Lower lobe of right lung (tissue), 2 donors: ENCODE measurements around the gene CNR2. TPM values are rescaled to one million over a fixed set of nuclear protein-coding genes. Genes with fewer than 3 reads are reported as not detected.

ENCODE experiments used
- ATAC-seq, 2 donors: fragments of 200-7000 bp; cut with Tn5 transposase; one replicate each; pipeline ENCODE4 v1.9.1; 2020 to 2022; ENCODE audit warnings: mild to moderate bottlenecking in 2 of 2, moderate library complexity in 2 of 2
- DNase-seq: peaks from one replicate; pipeline ENCODE4 v3.0.0-alpha.2; 2020
- H3K27ac ChIP-seq: fragments of 200-600 bp; one replicate; pipeline ENCODE4 v1.8.0; 2022
- H3K27me3 ChIP-seq: fragments of 200-600 bp; one replicate; pipeline ENCODE4 v1.8.0; 2022; ENCODE audit warnings: low read depth
- H3K36me3 ChIP-seq: fragments of 200-600 bp; one replicate; pipeline ENCODE4 v1.8.0; 2022; ENCODE audit warnings: mild to moderate bottlenecking
- H3K4me1 ChIP-seq: fragments of 200-600 bp; one replicate; pipeline ENCODE4 v1.8.0; 2022
- H3K4me3 ChIP-seq: fragments of 200-600 bp; one replicate; pipeline ENCODE4 v1.8.0; 2022; ENCODE audit warnings: mild to moderate bottlenecking
- H3K9me3 ChIP-seq: fragments of 200-600 bp; one replicate; pipeline ENCODE4 v1.8.0; 2022
- intact Hi-C: fragments of 100-400 bp; cut with DNase I; formaldehyde crosslinking; loops from one replicate; pipeline ENCODE4 v1.11.0; 2022
- total RNA-seq: library from RNA; stranded (reverse); fragmentation: NEBNext Ultra II Directional; extraction: Animal tissue kit (Norgen Biotek cat#: 25700); gene quantifications from one replicate; pipeline ENCODE4 v1.2.1, GENCODE V29; 2021
- TF ChIP-seq, protein P1 (sequence below): fragments of 200-600 bp; IDR thresholded peaks from one replicate; pipeline ENCODE4 v1.8.0; 2022; ENCODE audit warnings: antibody characterized with exemption, mild to moderate bottlenecking
- donor health status: DM: no; HTN: yes; CAD: no; lungs with severe emphysema.

CNR2 gene
- total RNA-seq, 1 donor from 2014 or later: not detected

DNA sequence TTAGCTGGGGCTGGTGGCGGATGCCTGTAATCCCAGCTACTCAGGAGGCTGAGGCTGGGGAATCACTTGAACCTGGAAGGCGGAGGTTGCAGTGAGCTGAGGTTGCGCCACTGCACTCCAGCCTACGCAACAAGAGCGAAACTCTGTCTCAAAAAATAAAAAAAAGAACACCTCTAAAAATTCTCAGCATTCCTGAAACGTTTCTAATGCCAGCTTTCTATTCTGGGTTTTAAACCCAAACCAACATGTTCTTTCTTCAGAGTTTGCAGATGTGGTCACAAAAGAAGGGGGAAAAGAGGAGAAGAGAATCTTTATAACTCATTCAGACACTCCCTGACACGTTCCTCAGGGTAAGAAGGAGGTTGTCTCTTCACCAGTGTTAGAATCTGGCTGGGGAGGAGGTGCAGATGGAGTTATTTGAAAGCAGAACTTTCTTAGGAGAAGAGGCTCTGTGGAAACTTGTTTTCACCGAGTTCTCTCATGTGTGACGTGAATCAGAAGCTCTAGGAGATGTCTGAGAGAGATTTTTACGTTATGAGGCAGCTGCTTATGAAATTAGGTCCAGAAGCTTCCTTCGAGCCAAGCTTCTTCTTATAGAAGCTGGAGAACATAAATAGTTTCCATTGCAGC is 17.8 kb upstream of the CNR2 start:
- ATAC-seq: peak; percentile 64 to 80
- H3K4me1 ChIP-seq: no peaks in the 10 kb centered on the region
- no peaks in the 10 kb centered on the region for H3K27me3 ChIP-seq
- intact Hi-C loops: no loop called here
- TF ChIP-seq, protein P1, sequence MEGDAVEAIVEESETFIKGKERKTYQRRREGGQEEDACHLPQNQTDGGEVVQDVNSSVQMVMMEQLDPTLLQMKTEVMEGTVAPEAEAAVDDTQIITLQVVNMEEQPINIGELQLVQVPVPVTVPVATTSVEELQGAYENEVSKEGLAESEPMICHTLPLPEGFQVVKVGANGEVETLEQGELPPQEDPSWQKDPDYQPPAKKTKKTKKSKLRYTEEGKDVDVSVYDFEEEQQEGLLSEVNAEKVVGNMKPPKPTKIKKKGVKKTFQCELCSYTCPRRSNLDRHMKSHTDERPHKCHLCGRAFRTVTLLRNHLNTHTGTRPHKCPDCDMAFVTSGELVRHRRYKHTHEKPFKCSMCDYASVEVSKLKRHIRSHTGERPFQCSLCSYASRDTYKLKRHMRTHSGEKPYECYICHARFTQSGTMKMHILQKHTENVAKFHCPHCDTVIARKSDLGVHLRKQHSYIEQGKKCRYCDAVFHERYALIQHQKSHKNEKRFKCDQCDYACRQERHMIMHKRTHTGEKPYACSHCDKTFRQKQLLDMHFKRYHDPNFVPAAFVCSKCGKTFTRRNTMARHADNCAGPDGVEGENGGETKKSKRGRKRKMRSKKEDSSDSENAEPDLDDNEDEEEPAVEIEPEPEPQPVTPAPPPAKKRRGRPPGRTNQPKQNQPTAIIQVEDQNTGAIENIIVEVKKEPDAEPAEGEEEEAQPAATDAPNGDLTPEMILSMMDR: no peak
- peak overlapping the region; percentile 54 for H3K27ac ChIP-seq
- H3K9me3 ChIP-seq: no peaks in the 10 kb centered on the region
- no peak overlapping the region for H3K4me3 ChIP-seq
- H3K36me3 ChIP-seq: no peaks in the 10 kb centered on the region
- peak; percentile 67 for DNase-seq

DNA sequence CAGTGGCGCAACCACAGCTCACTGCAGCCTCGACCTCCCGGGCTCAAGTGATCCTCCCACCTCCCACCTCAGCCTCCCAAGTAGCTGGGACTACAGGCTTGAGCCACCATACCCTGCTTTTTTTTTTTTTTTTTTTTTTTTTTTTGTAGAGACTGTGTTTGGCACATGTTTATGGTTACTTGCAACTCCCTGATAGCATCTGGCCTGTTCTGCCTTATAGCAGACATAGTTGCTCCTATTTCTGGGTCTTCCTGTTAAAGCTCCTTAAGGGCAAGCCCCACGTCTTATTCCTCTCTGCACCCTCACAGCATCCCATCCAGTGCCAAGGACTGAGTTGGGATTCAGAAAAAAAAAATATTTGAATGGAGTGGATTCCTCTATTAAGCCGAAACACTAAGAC is 17.1 kb upstream of the CNR2 start:
- Histone ChIP-seq H3K4me3 (no peak overlapping the region), H3K27ac (peak overlapping the region; percentile 54), H3K9me3 (no peaks in the 10 kb centered on the region), H3K36me3 (no peaks in the 10 kb centered on the region), H3K27me3 (no peaks in the 10 kb centered on the region), H3K4me1 (no peaks in the 10 kb centered on the region)
- ATAC-seq (no peak), DNase-seq (no peak)
- TF ChIP-seq, protein P1: no peak
- intact Hi-C loops: no loop called here

DNA sequence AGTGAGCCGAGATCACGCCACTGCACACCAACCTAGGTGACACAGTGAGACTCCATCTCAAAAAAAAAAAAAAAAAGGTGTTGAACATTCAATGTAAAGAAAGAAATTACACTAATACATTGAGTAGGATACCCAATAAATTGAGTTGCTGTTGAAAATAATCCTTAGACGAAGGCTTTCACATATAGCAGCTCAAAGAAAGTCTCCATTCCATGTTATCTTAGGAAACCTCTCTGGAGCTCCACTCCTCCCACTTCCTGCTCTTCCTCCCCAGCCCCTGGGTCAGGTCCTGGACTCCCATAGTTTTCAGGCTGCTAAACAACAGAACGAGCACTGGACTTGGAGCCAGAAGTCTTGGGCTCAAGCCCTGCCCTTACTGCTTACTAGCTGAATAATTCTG is 15.6 kb upstream of the CNR2 start:
- Histone ChIP-seq H3K9me3 (no peaks in the 10 kb centered on the region), H3K36me3 (no peaks in the 10 kb centered on the region), H3K4me3 (no peak overlapping the region), H3K4me1 (no peaks in the 10 kb centered on the region), H3K27ac (no peak overlapping the region), H3K27me3 (no peaks in the 10 kb centered on the region)
- intact Hi-C loops: no loop called here
- TF ChIP-seq, protein P1: no peak
- no peak for ATAC-seq
- no peak for DNase-seq

DNA sequence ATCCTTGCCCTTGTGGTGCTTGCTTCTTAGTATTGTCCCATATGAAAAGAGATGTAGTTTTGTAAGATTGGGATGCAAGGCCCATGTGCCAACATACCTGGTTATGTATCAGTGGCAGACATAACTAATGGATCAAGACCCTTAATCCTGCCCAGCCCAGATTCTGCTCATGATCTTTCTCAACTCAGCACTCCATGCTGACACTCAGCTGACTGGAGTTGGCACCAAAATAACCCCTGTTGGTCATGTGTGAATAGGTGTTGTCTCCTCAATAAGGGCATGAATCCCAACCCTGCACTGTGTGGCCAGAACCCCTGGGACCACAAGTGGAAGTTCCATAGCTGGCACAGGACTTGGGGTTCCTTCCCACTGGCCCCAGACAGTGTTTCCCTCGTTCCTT is 13.9 kb upstream of the CNR2 start:
- no peak overlapping the region for H3K27ac ChIP-seq
- DNase-seq: no peak

DNA sequence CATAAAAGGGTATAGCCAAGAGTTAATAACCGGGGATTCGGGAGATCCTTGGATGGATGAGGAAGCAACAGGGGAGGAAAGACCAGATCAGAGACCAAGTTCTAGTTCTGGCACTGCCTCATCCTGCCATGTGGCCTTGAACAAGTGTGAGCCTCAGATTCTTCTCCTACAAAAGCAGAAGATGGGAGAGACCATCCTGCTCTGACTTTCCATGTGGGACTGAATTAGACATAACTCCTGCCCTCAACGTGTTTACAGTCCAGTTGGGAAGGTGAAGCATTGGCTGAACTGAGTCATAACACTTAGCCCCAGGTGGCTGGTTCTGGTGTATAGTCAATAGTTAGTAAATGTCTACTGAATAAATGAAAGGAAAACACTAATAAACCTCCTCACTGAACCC is 12.1 kb upstream of the CNR2 start:
- Histone ChIP-seq H3K36me3 (no peaks in the 10 kb centered on the region), H3K27me3 (no peaks in the 10 kb centered on the region), H3K4me1 (peaks cover 7% of the 10 kb centered on the region), H3K4me3 (no peak overlapping the region), H3K9me3 (no peaks in the 10 kb centered on the region), H3K27ac (no peak overlapping the region)
- DNase-seq (no peak), ATAC-seq (no peak)
- intact Hi-C loops: no loop called here
- TF ChIP-seq, protein P1: no peak

More for the DNA sequence above, 13.9 kb upstream of the CNR2 start:
- Histone ChIP-seq H3K36me3 (no peaks in the 10 kb centered on the region), H3K9me3 (no peaks in the 10 kb centered on the region), H3K4me1 (no peaks in the 10 kb centered on the region), H3K27me3 (no peaks in the 10 kb centered on the region), H3K4me3 (no peak overlapping the region)
- TF ChIP-seq, protein P1: no peak
- no peak for ATAC-seq
- intact Hi-C loops: no loop called here
